GM20431 (cell line): ENCODE results near the gene PKIG.
"Not testable (repeated sequence)": the region's sequence is repeated elsewhere in the genome, so short reads cannot be mapped to it uniquely, and the experiment has no call there.

ENCODE experiments used
- in situ Hi-C: fragments of 300-500 bp; cut with MseI, MboI; formaldehyde crosslinking; loops from one replicate; pipeline ENCODE4 v1.15.0; 2020; ENCODE audit warnings: low sequenced_read_pairs; ENCODE audit not compliant: unreplicated experiment

PKIG gene

DNA sequence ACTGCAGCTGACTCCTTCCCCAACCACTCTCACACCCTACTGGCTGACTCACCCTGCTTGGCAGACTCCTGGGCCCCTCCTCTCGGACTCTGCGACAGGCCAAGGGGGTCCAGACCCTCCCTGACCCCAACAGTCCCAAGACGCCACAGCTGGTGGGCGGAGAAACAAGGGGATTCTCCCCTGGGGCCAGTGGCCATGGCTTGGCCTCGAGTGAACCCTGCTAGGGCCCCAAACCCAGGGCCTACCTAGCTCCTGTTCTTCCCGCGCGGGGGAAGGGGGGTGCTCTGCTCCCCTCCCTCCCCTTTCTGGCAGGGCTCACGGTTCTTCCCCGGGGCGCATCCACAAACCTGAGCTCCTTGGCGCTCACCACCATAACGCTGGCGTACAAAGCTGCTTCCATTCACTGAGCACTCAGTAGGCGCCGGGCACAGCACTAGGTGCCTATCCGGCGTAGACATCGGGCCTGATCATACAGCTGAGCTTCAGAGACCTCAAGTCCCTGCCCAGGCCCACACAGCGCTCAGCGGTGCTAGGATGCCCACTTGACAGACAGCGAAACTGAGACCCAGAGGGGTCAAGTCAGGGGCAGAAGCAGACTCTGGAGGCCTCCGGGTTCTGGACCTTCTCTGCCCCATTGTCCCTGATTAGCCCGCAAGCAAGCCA, 68.5 kb downstream of the PKIG start:
- in situ Hi-C loops = no loop called here

DNA sequence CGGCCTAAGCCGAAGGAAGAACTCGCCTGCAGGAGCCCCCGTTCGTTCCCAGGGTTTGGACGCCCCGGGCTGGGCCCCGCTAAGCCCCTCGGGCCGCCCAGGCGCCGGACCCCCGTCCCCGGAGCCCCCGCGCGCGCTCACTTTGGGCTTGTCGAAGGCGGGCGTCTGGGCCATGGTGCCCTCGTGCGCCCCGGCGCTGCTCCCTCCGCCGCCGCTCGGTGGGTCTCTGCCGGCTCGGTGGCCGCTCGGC, 69.0 kb downstream of the PKIG start:
- in situ Hi-C loops = no loop called here

DNA sequence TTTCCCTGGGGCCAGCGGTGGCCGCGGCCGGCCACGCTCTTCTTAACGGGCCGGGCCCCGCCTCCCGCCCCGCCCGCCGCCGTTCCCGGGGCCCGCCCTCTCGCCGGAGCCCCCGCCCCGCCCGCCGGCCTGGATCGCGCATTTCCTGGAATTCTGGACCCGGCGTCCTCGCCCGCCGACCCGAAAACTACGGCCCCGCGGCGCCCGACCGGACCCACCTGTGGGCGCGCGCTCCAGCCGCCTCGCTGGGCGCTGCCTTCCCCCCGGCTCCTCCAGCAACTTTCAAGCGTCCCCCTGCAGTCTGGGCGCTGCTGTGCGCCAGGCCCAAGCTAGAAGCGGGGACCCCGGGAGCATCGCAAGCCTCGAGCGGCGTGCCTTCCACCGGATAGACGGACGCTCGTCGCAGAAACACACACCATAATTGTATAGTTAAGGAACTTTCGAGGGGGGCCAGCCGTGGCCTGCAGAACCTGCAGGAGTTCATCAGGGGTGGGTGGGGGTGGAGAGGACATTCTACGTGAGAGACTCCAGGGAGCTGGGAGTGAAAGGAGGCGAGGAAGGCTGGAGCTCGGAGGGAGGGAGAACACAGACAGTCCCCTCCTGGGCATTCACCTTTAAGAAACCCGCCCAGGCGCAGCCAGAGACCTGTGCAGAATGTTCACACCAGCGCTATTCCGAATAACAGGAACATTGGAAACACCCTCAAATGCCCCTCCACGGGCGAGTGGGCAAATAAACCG, 69.5 kb downstream of the PKIG start, which contains the start of gene ADA:
Gene ADA (minus strand): TSS at position 16 of the 740 bp plus-strand sequence. CDS start 92 bp downstream, outside the sequence.
- in situ Hi-C loops = no loop called here

DNA sequence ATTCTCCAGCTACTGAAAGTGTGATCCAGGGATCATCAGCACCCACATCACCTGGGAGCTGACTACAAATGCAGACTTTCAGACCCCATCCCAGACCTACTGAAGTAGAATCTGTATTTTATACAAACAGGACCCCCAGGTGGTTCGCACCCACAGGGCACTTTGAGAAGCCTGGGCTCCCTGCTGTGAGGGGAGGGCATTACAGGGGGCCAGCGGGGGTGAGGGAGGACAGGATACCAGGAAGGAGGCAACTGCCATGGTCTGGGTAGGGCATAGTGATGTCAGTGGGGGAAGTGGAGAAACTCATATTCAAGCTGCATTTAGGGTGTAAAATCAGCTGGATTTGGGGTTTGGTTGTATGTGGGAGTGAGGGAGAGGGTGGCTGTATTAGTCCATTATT, 71.2 kb downstream of the PKIG start:
- in situ Hi-C loops = no loop called here

DNA sequence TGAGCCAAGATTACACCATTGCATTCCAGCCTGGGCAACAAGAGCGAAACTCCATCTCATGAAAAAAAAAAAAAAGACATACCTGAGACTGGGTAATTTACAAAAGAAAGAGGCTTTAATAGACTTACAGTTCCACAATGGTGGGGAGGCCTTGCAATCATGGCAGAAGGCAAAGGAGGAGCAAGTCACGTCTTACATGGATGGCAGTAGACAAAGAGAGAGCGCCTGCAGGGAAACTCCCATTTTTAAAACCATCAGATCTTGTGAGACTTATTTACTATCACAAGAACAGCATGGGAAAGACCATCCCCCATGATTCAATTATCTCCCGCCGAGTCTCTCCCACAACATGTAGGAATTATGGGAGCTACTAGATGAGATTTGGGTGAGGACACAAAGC, 71.8 kb downstream of the PKIG start:
- in situ Hi-C loops = not testable (repeated sequence)

- in situ Hi-C loops = no loop called here
Measured at GRCh38 chr20:44656448-44656847, 74.1 kb downstream of the PKIG start.

GRCh38 chr20:44657875-44658274, 75.5 kb downstream of the PKIG start:
- in situ Hi-C loops = no loop called here

DNA sequence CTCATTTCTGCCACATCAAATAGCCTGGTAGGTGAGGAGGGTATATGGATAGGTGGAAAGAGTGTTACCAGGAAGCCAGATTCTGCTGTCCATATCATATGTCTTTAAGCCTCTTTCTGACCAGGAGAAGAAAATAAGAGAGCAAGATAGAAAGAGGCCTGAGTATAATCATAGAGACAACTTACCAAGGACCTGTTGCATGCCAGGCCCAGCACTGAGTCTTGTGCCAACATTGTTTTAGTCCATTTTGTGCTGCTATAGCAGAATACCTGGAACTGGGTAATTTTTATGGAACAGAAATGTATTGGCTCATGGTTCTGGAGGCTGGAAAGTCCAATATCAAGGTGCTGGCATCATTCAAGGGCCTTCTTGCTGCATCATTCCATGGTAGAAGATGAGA, 76.4 kb downstream of the PKIG start:
- in situ Hi-C loops = no loop called here

- in situ Hi-C loops = no loop called here
Measured at GRCh38 chr20:44659931-44660330, 77.6 kb downstream of the PKIG start.

DNA sequence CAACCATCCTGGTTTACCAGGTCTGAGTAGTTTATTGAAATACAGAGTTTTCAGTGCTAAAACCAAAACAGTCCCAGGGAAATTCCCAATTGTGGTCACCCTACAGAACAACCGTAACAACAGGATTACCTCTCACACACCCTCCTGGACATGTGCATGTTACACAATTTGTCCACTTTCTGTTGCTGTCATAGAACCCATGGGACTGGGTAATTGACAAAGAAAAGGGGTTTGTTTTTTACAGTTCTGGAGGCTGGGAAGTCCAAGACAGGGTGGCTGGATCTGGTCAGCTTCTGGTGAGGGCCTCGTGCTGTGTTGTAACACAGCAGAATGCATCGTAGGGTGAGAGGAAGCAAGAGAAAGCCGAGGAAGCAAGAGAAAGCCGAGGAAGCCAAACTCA, 78.2 kb downstream of the PKIG start:
- in situ Hi-C loops = no loop called here

DNA sequence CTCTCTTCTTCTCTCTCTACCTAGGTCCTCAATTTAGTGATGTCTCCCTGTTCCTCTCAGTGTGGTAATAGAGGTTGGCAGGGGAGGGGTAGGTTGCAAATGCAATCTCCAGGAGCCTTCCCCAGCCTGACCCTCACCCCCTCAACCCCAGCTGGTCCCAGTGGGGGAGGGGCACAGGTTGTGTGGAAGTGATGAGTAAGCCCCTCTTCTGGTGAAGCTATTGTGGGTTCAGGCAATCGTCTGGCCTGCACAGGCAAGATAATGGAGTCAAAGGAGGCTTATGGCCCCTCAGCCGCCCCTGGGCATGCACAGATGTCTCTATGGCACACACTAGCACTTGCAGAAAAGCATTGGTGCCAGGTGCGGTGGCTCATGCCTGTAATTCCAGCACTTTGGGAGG, 79.9 kb downstream of the PKIG start:
- in situ Hi-C loops = no loop called here

DNA sequence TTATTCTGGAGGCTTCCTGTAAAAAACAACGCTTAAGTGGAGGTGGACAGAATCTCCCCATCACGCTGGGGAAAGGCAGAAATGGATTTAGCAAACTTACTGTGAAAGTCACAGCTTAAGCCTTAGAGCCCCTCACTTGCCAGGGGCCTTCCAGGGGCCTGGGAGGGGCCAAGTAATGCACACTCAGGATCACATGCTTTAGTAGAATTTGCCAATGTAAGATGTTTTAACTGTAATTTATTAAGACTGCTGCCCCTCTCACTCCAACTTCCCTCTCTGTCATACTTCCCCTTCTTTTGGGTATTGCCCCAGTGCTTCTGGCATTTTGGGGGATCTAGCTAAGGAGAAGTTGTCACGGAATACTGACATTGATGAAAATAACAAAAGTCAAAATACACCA, 81.8 kb downstream of the PKIG start:
- in situ Hi-C loops = no loop called here

DNA sequence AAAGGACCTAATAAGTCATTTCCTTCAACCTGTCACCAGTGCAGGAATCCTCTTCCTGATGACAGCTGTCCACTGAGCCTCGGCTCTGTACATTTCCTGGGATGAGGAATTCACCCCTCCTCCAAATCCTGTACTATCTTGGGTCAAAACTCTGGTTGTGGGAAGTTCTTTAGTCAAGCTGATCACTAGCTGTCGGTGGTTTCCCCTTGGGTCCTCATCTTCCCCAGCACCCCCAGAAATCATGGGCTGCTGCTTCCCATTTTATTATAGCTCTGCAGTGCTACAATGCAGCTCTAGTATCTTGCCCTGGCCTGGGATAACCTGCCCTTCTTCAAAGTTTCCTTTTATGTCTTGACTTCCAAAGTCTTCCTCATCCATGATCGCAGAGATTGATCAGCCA, 83.7 kb downstream of the PKIG start:
- in situ Hi-C loops = no loop called here
